ENCODE data around the gene WFDC11.
"Not testable (repeated sequence)": the region's sequence is repeated elsewhere in the genome, so short reads cannot be mapped to it uniquely, and the experiment has no call there.

The WFDC11 gene

DNA sequence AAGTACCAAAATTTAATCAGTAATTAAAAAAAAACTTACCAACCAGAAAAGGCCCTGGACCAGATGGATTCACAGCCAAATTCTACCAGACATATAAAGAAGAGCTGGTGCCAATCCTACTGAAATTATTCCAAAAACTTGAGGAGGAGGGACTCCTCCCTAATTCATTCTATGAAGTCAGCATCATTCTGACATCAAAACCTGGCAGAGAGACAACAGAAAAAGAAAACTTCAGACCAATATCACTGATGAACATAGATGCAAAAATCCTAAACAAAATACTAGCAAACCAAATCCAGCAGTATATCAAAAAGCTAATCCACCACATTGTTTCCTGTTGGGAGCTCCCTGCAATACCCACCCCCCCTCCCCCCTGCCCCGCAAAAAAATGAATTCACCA lies at the start of gene WFDC11:
Gene WFDC11 (minus strand): TSS at position 101 of the 400 bp plus-strand sequence. CDS start 19,639 bp downstream, outside the sequence.
- DNase-seq: no peak

DNA sequence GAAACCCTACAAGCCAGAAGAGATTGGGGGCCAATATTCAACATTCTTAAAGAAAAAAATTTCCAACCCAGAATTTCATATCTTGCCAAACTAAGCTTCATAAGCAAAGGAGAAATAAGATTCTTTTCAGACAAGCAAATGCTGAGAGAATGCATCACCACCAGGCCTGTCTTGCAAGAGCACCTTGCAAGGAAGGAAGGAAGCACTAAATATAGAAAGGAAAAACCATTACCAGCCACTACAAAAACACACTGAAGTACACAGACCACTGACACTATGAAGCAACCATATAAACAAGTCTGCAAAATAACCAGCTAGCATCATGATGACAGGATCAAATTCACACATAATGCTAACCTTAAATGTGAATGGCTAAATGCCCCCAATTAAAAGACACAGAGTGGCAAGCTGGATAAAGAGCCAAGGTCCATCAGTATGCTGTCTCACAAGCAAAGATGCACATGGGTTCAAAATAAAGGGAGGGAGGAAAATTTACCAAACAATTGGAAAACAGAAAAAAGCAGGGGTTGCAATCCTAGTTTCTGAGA lies 46.2 kb upstream of the WFDC11 start:
- not testable (repeated sequence) for DNase-seq

DNA sequence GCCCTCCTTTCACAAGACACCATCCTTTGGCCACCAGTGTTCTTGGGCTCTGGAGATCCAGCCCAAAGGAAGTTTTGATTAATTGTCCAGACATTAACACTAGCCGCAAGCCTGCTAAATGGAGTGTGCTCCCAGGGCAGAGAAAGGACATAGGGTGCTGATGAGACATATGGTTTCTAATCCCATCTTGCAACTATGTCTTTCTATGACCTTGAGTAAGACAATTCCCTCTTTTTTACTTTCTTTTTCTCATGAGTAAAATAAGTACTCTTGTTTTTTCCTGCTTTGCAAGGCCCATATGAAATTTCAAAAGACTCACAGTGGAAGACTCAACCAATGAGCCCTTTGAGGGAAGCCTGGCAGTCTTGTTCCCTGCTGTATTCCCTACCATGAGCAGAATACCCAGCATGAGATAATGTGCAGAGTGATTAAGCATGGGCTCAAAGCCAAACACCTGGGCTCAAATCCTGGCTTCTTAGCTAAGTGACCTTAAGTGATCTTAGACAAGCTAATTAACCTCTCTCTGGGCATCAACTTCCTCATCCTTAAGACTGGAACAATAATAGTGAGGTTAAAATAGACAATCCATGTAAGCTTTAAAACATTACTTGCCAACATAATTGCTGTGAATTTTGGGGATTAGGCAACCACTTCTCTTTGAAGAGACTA lies 35.1 kb upstream of the WFDC11 start, which contains the start of gene WFDC10B:
Gene WFDC10B (minus strand): TSS at position 51 of the 669 bp plus-strand sequence. CDS start 19,027 bp downstream, outside the sequence.
- no peak for DNase-seq

DNA sequence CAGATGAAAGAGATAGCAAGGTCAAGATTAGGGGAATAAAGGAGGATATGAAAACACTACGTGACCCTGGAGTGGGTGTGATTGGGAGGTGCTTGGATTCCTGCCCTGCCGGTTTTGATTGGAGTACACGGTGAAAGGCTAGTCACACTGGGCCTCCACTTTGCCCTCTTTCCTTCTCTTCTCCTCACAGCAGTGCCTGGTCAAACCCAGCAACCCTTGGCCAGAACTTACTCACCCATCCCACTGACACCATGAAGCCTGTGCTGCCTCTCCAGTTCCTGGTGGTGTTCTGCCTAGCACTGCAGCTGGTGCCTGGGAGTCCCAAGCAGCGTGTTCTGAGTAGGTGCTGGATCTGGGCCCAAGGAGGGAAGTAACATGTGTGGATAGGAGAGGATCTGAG lies 31.8 kb upstream of the WFDC11 start, which contains the start of gene WFDC13:
Gene WFDC13 (plus strand): TSS at position 166 of the 400 bp plus-strand sequence. CDS start 86 bp downstream, at position 252.
- no peak for DNase-seq

DNA sequence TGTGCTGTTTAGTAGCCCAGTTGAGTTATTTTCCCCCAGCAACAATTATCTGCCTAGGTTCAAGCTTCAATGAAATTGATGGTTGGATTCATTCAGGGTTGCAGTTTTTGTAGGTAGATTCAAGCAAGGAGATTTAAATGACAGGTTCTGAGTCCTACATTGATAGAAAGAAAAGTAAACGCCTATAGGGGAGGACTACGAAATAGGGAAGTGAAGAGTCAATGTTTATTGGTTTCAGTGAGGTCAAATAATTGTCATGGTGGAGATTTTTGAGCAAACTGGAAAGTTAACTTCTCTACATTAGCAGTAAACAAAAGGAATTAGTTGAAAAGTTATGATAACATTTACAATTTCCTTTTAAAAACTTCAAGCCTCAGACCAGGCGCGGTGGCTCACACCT lies 31.1 kb upstream of the WFDC11 start:
- no peak for DNase-seq

DNA sequence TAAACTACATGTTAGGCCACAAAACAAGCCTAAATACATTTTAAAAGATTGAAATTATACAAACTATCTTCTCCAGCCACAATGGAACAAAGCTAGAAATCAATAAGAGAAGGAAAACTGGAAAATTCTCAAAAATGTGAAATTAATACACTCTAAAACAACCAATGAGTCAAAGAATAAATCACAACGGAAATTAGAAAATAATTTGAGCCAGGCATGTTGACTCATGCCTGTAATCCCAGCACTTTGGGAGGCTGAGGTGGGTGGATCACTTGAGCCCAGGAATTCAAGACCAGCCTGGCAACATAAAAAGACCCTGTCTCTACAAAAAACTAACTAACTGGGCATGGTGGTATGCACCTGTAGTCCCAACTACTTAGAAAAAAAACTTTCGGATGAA lies 25.5 kb upstream of the WFDC11 start:
- DNase-seq: no peak

DNA sequence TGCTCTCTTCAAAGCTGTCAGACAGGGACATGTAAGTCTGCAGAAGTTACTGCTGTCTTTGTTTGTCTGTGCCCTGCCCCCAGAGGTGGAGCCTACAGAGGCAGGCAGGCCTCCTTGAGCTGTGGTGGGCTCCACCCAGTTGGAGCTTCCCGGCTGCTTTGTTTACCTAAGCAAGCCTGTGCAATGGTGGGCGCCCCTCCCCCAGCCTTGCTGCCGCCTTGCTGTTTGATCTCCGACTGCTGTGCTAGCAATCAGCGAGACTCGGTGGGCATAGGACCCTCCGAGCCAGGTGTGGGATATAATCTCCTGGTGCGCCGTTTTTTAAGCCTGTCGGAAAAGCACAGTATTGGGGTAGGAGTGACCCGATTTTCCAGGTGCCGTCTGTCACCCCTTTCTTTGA lies 23.3 kb upstream of the WFDC11 start:
- not testable (repeated sequence) for DNase-seq

DNA sequence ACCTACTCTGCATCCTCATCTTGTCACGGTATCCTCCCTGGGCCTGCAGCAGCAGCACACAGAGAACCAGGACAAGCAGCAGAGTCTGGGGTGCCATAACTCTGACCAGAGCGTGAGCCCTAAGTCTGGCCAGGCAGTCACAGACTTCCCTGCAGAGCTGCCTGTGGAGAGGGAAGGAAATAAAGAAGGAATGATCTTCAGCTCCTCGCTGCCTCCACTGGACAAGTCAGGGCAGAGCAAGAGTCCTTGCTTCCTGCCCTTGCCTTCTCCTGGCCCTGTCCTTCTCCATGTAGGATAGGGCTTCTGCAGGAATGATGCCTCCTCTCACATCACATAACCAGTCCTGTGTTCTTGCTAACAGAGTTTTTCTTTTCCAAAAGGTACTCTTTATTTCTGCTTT lies 15.9 kb upstream of the WFDC11 start:
- DNase-seq: no peak

DNA sequence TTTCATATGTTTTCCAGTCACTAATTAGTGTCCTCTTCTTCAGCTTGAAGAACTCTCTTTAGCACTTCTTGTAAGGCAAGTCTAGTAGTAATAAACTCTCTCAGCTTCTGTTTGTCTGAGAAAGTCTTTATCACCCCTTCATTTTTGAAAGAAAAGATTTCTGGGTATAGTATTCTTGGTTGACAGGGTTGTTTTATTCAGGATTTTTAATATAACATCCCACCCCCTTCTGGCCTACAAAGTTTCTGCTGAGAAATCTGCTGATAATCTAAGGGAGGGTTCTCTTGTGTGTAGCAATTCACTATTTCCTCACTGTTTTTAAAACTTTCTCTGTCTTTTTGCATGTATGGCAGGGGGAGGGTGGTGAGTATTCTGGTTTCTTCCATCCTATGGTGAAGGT lies 9.6 kb upstream of the WFDC11 start:
- no peak for DNase-seq

DNA sequence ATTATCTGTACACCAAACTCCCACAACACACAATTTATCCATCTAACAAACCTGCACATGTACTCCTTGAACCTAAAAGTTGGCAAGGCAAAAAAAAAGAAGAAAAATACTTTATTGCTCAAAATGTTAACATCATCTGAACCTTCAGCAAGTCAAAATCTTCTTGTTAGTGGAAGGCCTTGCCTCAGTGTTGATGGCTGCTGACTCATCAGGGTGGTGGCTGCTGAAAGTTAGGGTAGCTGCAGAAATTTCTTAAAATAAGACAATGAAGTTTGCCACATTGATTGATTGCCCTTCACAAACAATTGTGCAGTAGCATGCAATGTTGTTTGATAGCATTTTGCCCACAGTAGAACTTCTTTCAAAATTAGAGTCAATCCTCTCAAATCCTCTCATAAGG lies 2.7 kb upstream of the WFDC11 start:
- DNase-seq: no peak

DNA sequence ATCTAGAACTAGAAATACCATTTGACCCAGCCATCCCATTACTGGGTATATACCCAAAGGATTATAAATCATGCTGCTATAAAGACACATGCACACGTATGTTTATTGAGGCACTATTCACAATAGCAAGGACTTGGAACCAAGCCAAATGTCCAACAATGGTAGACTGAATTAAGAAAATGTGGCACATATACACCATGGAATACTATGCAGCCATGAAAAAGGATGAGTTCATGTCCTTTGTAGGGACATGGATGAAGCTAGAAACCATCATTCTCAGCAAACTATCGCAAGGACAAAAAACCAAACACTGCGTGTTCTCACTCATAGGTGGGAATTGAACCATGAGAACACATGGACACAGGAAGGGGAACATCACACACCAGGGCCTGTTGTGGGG lies 13.0 kb downstream of the WFDC11 start:
- DNase-seq: not testable (repeated sequence)

DNA sequence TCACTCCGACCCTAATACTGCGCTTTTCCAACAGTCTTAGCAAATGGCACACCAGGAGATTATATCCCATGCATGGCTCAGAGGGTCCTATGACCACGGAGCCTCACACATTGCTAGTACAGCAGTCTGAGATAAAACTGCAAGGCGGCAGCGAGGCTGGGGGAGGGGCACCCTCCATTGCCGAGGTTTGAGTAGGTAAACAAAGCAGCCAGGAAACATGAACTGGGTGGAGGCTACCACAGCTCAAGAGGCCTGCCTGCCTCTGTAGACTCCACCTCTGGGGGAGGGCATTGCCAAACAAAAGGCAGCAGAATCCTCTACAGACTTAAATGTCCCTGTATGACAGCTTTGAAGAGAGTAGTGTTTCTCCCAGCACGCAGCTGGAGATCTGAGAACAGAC lies 18.3 kb downstream of the WFDC11 start:
- DNase-seq: not testable (repeated sequence)

DNA sequence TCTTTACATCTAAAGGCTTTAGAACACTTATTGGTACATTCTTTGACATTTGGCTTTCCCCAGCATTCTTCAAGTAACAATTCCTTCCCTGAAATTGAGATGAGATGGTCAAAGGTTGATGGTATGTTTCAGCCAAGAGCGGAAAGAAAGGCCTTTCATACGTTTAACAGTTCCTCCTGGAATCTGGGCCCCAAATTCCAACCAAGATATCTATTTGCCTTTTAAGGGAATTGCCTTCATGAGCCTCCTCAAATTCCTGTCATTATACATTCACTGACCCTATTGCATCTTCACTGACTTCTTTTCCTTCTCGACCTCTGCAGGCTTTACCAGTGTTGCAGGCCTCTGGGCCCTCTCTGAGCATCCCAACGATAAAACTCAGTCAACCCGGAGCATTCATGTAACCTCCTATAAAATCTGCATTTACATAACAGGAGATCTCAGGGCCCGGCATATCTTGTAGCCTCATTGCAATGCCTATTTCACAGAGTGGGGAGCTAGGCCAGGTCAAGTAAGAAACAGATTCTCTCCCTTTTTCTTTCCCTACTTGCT lies 20.7 kb downstream of the WFDC11 start:
- no peak for DNase-seq

DNA sequence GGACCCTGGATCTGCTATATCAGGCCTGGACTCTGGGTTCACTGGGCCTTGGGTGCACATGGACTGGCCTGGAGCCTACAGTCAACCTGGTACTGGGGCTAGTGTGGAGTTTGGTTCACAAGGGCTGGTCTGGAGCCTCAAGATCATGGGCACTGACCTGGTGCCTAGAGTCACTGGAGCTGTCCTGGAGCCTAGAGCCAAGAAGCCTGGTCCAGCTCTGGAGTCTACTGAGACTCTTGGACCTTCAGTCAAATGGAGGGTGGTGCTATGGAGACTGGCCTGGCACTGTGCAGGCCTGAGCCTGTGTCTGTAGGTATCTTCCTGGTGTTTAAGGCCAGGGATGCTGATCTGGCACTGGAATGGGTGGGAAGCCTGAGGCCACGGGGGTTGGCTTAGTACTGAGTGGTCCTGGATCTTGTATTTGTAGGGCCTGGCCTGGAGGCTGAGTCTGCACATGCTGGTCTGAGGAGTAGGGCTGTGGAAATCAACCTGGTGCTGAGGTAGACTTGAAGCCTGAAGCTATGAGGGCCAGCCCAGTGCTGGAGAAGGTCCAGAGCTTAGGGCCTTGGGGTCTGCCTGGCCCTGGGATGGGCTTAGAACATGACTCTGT lies 22.5 kb downstream of the WFDC11 start:
- no peak for DNase-seq

DNA sequence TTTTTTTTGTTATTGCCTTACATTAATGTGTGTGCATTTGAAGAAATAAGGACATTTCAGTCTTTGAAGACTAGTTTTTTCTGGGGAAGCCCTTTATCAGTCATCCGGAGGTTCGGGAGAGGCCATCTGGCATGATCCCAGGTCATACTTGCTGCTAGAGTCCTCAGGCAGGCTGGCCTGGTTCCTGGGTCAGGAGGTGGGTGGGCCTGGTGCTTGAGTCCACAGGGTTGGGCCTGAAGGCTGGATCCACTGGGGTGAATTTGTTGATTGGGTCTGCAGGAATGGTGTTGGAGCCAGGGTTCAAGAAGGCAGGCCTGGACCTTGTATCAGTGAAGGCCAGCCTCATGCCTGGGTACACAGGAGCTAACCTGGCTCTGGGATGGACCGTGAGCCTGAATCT lies 23.2 kb downstream of the WFDC11 start:
- no peak for DNase-seq

DNA sequence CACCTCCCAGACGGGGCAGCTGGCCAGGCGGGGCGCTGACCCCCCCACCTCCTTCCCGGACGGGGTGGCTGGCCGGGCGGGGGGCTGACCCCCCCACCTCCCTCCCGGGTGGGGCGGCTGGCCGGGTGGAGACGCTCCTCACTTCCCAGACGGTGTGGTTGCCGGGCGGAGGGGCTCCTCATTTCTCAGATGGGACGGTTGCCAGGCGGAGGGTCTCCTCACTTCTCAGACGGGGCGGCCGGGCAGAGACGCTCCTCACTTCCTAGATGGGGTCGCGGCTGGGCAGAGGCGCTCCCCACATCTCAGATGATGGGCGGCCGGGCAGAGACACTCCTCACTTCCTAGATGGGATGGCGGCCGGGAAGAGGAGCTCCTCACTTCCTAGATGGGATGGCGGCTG lies 24.2 kb downstream of the WFDC11 start:
- not testable (repeated sequence) for DNase-seq

DNA sequence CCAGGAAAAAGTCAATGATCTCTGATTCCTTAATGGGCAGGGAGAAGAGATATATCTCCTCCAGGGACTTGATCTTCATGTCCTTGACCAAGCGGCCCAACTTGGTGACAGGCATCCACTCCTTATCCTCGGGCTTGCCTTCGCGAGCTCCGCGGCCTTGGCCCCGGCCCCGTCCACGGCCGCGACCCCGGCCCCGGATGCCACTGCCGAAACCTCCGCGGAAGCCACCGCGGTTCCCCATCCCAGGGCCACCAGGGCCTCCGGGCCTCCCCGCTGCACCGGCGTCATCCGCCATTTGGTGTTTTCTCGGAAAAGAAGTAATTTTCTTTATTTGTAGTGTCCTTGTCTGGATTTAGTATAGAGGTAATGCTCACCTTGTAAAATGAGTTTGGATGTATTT lies 29.0 kb downstream of the WFDC11 start:
- not testable (repeated sequence) for DNase-seq

DNA sequence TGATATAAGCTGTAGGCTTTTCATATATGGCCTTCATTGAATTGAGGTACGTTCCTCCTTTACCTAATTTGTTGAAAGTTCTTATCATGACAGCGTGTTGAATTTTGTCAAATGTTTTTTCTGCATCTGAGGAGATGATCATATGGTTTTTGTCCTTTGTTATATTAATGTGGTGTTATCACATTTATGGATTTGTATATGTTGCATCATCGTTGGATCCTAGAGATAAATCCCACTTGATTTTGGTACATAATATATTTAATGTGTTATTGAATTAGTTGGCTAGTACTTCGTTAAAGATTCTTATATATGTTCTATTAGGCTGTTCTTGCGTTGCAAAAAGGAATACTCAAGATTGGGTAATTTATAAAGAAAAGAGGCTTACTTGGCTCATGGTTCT lies 30.4 kb downstream of the WFDC11 start:
- DNase-seq: no peak

DNA sequence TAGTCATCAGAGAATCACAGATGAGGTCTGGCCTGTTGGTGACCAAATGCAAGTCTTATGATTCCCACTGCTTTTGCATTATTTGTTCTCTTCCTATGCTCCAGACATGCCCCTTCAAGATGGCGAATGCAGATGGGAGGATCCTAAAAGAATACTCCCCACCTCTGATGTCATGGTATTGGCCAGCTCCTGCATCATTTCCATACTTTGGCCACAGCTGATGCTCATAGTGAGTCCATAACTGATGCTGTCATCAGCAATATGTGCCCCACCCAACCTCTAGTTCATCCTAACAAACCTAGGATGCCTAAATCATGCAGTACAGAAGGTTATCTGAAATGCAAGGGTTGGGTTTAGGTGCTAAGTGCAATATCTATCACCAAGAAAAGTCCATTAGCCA lies 33.5 kb downstream of the WFDC11 start:
- no peak for DNase-seq

DNA sequence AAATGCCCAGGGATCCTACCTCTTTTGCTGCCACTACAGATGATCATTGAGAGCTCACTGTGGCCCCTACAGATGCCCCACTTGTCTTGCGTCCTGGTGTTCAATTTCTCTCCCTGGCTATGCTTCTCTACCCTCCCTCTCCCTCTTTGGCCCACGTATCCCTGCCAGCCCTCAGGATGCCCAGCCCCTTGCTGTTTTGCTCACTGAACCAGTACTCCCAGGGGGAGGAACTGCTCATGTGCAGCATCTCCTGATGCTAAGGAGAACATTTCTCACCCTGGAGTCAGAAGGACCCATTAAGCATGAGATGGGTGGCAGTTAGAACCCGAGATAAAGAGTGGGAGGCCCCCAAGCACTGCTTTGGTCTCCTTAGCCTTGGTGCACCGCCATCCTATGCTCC lies 38.9 kb downstream of the WFDC11 start, which contains the start of gene WFDC9:
Gene WFDC9 (minus strand): TSS at position 101 of the 400 bp plus-strand sequence. CDS start 21,103 bp downstream, outside the sequence.
- no peak for DNase-seq

DNA sequence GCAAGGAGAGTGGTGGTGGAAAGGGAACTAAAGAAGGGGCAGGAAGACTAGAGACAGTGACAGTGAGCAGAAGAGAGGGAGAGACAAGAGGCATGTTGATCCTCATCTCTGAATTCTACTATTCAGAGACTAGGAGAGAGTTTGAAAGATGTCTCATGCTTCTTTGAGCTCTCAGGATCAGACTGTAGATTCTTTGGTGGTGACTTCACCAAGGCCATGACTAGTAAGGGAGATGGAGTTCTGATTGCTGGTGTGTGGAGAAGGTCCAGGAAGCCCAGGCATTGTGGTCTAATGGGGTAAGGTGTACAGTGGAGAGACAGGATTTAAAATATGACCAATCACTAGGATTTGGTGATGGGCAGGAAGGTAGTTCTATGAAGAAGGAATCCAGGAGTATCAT lies 39.7 kb downstream of the WFDC11 start:
- DNase-seq: no peak

DNA sequence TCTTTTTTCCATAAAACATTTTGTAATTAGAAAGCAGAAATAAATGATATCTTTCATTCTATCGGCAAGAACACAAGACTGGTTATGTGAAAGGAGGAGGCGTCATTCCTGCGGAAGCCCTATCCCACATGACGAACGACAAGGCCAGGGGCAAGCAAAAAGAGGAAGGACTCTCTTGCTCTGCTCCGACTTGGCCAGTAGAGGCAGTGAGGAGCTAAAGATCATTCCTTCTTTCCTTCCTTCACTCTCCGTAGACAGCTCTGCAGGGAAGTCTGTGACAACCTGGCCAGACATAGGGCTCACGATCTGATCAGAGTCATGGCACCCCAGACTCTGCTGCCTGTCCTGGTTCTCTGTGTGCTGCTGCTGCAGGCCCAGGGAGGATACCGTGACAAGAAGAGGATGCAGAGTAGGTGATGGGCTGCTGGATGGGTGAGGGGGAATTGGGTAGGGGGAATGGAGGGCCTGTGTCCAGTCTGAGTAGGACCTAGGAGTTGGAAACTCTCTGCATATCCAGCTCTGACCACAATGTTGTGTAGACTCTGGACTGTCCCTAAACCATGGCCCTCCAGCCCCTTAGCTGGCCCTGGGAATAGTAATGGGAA lies 40.4 kb downstream of the WFDC11 start, which contains the start of gene WFDC10A:
Gene WFDC10A (plus strand): TSS at position 244 of the 605 bp plus-strand sequence. CDS start 75 bp downstream, at position 319.
- no peak for DNase-seq

DNA sequence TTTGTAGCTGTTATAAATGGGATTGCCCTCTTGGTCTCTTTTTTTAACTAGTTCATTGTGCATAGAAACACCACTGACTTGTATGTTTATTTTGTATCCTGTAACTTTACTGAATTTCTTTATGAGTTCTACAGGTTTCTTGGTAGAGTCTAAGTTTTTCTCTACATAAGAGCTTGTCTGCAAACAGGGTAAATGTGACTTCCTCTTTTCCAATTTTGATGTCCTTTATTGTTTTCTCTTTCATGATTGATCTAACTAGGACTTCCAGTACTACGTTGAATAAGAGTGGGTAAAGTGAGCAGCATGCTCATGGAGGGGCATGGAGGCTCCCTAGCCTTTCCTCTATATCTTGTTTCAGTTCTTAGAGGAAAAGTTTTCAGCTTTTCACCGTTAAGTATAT lies 43.5 kb downstream of the WFDC11 start:
- DNase-seq: no peak
